GM23338 (cell line): Measurements from ENCODE around the gene CSRNP3. TPM values are rescaled to one million over a fixed set of nuclear protein-coding genes. Genes with fewer than 3 reads are reported as not detected.

Experiments
- ATAC-seq: fragments of 200-7000 bp; cut with Tn5 transposase; 3 replicates; pipeline ENCODE4 v1.9.1; 2020
- DNase-seq: peaks from one replicate; pipeline ENCODE4 v3.0.0-alpha.2; 2015; ENCODE audit warnings: low spot score
- H2AFZ ChIP-seq: fragments of 200-600 bp; sonication (generic); 2 replicates; pipeline ENCODE4 v1.8.0; 2016; ENCODE audit warnings: antibody characterized with exemption, mild to moderate bottlenecking, moderate library complexity
- H3F3A ChIP-seq: fragments of 200-600 bp; sonication (generic); replicated peaks from 2 replicates; pipeline ENCODE4 v1.8.0; 2017; ENCODE audit warnings: antibody characterized with exemption, mixed run types, low read depth
- H3K27ac ChIP-seq: fragments of 200-600 bp; sonication (generic); 2 replicates; pipeline ENCODE4 v1.6.1; 2016; ENCODE audit warnings: low read depth
- H3K27me3 ChIP-seq: fragments of 200-600 bp; sonication (generic); 2 replicates; pipeline ENCODE4 v1.8.0; 2016; ENCODE audit warnings: mild to moderate bottlenecking, mixed run types, moderate library complexity; ENCODE audit not compliant: insufficient read depth
- H3K36me3 ChIP-seq: fragments of 200-600 bp; sonication (generic); 2 replicates; pipeline ENCODE4 v1.8.0; 2016; ENCODE audit warnings: mild to moderate bottlenecking; ENCODE audit not compliant: insufficient read depth
- H3K4me1 ChIP-seq: fragments of 200-600 bp; sonication (generic); 2 replicates; pipeline ENCODE4 v1.8.0; 2016; ENCODE audit warnings: mild to moderate bottlenecking, moderate library complexity; ENCODE audit not compliant: insufficient read depth
- H3K4me2 ChIP-seq: fragments of 200-600 bp; sonication (generic); 2 replicates; pipeline ENCODE4 v1.7.1; 2017; ENCODE audit warnings: mixed run types
- H3K4me3 ChIP-seq: fragments of 200-600 bp; sonication (generic); 2 replicates; pipeline ENCODE4 v1.6.1; 2016; ENCODE audit warnings: mixed run types
- H3K79me2 ChIP-seq: fragments of 200-600 bp; sonication (generic); replicated peaks from 2 replicates; pipeline ENCODE4 v1.8.0; 2017; ENCODE audit warnings: mild to moderate bottlenecking; ENCODE audit not compliant: insufficient read depth
- H3K9me2 ChIP-seq: fragments of 200-600 bp; sonication (generic); 2 replicates; pipeline ENCODE4 v1.8.0; 2017; ENCODE audit not compliant: insufficient read depth
- H4K20me1 ChIP-seq: fragments of 200-600 bp; sonication (generic); replicated peaks from 2 replicates; pipeline ENCODE4 v1.8.0; 2017; ENCODE audit warnings: mild to moderate bottlenecking; ENCODE audit not compliant: insufficient read depth
- H3K27ac Mint-ChIP-seq: 2 replicates; pipeline ENCODE4 v1.8.0; 2020; ENCODE audit warnings: inconsistent platforms, mild to moderate bottlenecking, moderate library complexity, mixed read lengths
- H3K27me3 Mint-ChIP-seq: 3 replicates; pipeline ENCODE4 v1.8.0; 2022; ENCODE audit warnings: low read depth, mild to moderate bottlenecking, moderate library complexity, mixed read lengths, inconsistent platforms; ENCODE audit not compliant: insufficient read depth, poor library complexity
- H3K36me3 Mint-ChIP-seq: 3 replicates; pipeline ENCODE4 v1.8.0; 2021; ENCODE audit warnings: low read depth, mild to moderate bottlenecking, inconsistent platforms, moderate library complexity, mixed read lengths
- H3K4me1 Mint-ChIP-seq: 3 replicates; pipeline ENCODE4 v1.8.0; 2020; ENCODE audit warnings: mild to moderate bottlenecking, inconsistent platforms, mixed read lengths
- H3K4me3 Mint-ChIP-seq: 3 replicates; pipeline ENCODE4 v1.8.0; 2021; ENCODE audit warnings: moderate library complexity, mild to moderate bottlenecking, inconsistent platforms, mixed read lengths
- H3K9me3 Mint-ChIP-seq: 3 replicates; pipeline ENCODE4 v1.8.0; 2020; ENCODE audit warnings: moderate library complexity, mild to moderate bottlenecking, inconsistent platforms, mixed read lengths
- CREB1 ChIP-seq: fragments of 250-450 bp; sonication (Bioruptor Pico); IDR thresholded peaks from 2 replicates; pipeline ENCODE4 v1.5.0; 2020; ENCODE audit warnings: low read depth, mild to moderate bottlenecking, moderate library complexity
- EZH2 ChIP-seq: fragments of 200-600 bp; sonication (generic); IDR thresholded peaks from one replicate; pipeline ENCODE4 v1.8.0; 2017; ENCODE audit warnings: antibody characterized with exemption, mild to moderate bottlenecking, low read depth; ENCODE audit not compliant: unreplicated experiment
- EZH2phosphoT487 ChIP-seq: fragments of 200-600 bp; sonication (generic); IDR thresholded peaks from one replicate; pipeline ENCODE4 v1.8.1; 2018; ENCODE audit warnings: antibody characterized with exemption; ENCODE audit not compliant: unreplicated experiment
- JUNB ChIP-seq: IDR thresholded peaks from one replicate; pipeline ENCODE4 v1.6.1; 2016; ENCODE audit warnings: antibody characterized with exemption; ENCODE audit not compliant: unreplicated experiment
- POLR2AphosphoS5 ChIP-seq: IDR thresholded peaks from 2 replicates; pipeline ENCODE4 v1.6.1; 2016; ENCODE audit warnings: antibody characterized with exemption, low read depth
- STAT1 ChIP-seq: IDR thresholded peaks from one replicate; pipeline ENCODE4 v1.6.1; 2016; ENCODE audit warnings: antibody characterized with exemption; ENCODE audit not compliant: unreplicated experiment
- ZNF114 ChIP-seq: fragments of 250-450 bp; sonication (Bioruptor Pico); IDR thresholded peaks from 2 replicates; pipeline ENCODE4 v1.5.0; 2020; ENCODE audit warnings: mild to moderate bottlenecking, moderate library complexity
- polyA plus RNA-seq: library from polyadenylated mRNA; unstranded; fragments of >200 nt; fragmentation: Nextera tagmentation; extraction: Ambion mirVana; gene quantifications from 2 replicates; pipeline ENCODE4 v1.2.1, GENCODE V29; 2016
- total RNA-seq: library from RNA; depleted of rRNA; stranded (reverse); fragments of >200 nt; shearing (Covaris generic); gene quantifications from 2 replicates; pipeline ENCODE4 v1.2.3, GENCODE V29; 2014
- TF ChIP-seq, protein P1 (sequence below): fragments of 250-450 bp; sonication (Bioruptor Pico); IDR thresholded peaks from 2 replicates; pipeline ENCODE4 v1.5.0; 2020; ENCODE audit warnings: mild to moderate bottlenecking, moderate library complexity
- TF ChIP-seq, protein P2 (sequence below): IDR thresholded peaks from one replicate; pipeline ENCODE4 v1.6.1; 2018; ENCODE audit warnings: antibody characterized with exemption; ENCODE audit not compliant: unreplicated experiment

Gene CSRNP3
- total and polyA plus RNA-seq, 2 experiments from 2014 or later = 3.8 to 6.8 TPM

DNA sequence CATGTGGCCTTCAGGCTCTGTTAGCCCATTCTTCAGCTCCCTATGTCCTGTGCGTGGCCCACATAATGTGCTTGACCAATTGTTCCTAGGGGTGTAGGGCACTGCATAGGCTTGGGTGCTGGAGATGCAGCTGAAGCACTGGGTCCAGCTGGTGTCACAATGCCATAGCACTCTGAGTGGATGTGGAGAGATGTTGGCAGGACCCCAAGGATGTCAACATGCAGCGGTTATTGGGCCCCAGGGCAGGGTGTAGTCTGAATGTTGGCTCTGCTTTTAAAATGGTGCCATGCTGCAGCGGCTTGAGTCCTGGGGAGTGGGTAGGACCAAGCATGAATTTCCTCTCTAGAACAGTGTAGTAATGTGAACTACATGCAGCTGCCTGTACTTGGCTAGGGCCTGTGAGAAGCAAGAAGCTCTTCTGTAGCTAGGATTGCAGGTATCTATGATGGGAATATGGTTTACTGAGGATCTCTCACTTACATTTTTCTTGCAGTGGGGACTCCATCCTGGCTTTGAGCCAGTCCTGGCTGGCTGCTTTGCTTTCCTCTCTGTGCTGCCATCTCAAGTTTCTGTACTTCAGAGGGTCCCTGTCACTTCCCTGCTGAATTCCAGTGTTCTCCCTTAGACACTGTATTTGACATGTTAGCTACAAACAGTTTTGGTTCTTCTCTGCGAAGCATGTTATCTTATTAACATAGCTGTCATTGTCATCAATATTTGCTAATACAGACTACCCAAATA is 148.4 kb downstream of the CSRNP3 start (continued):
- TF ChIP-seq, protein P1, sequence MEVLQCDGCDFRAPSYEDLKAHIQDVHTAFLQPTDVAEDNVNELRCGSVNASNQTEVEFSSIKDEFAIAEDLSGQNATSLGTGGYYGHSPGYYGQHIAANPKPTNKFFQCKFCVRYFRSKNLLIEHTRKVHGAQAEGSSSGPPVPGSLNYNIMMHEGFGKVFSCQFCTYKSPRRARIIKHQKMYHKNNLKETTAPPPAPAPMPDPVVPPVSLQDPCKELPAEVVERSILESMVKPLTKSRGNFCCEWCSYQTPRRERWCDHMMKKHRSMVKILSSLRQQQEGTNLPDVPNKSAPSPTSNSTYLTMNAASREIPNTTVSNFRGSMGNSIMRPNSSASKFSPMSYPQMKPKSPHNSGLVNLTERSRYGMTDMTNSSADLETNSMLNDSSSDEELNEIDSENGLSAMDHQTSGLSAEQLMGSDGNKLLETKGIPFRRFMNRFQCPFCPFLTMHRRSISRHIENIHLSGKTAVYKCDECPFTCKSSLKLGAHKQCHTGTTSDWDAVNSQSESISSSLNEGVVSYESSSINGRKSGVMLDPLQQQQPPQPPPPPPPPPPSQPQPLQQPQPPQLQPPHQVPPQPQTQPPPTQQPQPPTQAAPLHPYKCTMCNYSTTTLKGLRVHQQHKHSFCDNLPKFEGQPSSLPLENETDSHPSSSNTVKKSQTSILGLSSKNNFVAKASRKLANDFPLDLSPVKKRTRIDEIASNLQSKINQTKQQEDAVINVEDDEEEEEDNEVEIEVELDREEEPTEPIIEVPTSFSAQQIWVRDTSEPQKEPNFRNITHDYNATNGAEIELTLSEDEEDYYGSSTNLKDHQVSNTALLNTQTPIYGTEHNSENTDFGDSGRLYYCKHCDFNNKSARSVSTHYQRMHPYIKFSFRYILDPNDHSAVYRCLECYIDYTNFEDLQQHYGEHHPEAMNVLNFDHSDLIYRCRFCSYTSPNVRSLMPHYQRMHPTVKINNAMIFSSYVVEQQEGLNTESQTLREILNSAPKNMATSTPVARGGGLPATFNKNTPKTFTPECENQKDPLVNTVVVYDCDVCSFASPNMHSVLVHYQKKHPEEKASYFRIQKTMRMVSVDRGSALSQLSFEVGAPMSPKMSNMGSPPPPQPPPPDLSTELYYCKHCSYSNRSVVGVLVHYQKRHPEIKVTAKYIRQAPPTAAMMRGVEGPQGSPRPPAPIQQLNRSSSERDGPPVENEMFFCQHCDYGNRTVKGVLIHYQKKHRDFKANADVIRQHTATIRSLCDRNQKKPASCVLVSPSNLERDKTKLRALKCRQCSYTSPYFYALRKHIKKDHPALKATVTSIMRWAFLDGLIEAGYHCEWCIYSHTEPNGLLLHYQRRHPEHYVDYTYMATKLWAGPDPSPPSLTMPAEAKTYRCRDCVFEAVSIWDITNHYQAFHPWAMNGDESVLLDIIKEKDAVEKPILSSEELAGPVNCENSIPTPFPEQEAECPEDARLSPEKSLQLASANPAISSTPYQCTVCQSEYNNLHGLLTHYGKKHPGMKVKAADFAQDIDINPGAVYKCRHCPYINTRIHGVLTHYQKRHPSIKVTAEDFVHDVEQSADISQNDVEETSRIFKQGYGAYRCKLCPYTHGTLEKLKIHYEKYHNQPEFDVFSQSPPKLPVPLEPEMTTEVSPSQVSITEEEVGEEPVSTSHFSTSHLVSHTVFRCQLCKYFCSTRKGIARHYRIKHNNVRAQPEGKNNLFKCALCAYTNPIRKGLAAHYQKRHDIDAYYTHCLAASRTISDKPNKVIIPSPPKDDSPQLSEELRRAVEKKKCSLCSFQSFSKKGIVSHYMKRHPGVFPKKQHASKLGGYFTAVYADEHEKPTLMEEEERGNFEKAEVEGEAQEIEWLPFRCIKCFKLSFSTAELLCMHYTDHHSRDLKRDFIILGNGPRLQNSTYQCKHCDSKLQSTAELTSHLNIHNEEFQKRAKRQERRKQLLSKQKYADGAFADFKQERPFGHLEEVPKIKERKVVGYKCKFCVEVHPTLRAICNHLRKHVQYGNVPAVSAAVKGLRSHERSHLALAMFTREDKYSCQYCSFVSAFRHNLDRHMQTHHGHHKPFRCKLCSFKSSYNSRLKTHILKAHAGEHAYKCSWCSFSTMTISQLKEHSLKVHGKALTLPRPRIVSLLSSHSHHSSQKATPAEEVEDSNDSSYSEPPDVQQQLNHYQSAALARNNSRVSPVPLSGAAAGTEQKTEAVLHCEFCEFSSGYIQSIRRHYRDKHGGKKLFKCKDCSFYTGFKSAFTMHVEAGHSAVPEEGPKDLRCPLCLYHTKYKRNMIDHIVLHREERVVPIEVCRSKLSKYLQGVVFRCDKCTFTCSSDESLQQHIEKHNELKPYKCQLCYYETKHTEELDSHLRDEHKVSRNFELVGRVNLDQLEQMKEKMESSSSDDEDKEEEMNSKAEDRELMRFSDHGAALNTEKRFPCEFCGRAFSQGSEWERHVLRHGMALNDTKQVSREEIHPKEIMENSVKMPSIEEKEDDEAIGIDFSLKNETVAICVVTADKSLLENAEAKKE = no peak
- TF ChIP-seq CREB1 (CRISPR knock-in tag) (no peak), JUNB (no peak), EZH2 (no peak), ZNF114 (CRISPR knock-in tag) (no peak)

GRCh38 chr2:165618806-165619205 is 149.3 kb downstream of the CSRNP3 start:
- Histone ChIP-seq H3K9me2 (no peaks in the 10 kb centered on the region), H3K27me3 (no peaks in the 10 kb centered on the region), H3K79me2 (no peaks in the 10 kb centered on the region), H4K20me1 (no peaks in the 10 kb centered on the region), H3K4me3 (no peak overlapping the region), H3K36me3 (no peaks in the 10 kb centered on the region), H3K4me2 (no peak overlapping the region), H3K4me1 (no peaks in the 10 kb centered on the region), H3K27ac (no peak overlapping the region; the same call in 1 of the 2 replicates), H3F3A (no peaks in the 10 kb centered on the region), H2AFZ (no peak overlapping the region)
- Mint-ChIP-seq H3K27me3 (no peaks in the 10 kb centered on the region), H3K4me3 (no peak overlapping the region), H3K27ac (no peak overlapping the region), H3K36me3 (no peaks in the 10 kb centered on the region), H3K9me3 (no peaks in the 10 kb centered on the region), H3K4me1 (peaks cover 8% of the 10 kb centered on the region)
- ATAC-seq = no peak
- no peak for DNase-seq
- TF ChIP-seq EZH2phosphoT487 (no peak), STAT1 (no peak), POLR2AphosphoS5 (no peak)
- TF ChIP-seq, protein P2, sequence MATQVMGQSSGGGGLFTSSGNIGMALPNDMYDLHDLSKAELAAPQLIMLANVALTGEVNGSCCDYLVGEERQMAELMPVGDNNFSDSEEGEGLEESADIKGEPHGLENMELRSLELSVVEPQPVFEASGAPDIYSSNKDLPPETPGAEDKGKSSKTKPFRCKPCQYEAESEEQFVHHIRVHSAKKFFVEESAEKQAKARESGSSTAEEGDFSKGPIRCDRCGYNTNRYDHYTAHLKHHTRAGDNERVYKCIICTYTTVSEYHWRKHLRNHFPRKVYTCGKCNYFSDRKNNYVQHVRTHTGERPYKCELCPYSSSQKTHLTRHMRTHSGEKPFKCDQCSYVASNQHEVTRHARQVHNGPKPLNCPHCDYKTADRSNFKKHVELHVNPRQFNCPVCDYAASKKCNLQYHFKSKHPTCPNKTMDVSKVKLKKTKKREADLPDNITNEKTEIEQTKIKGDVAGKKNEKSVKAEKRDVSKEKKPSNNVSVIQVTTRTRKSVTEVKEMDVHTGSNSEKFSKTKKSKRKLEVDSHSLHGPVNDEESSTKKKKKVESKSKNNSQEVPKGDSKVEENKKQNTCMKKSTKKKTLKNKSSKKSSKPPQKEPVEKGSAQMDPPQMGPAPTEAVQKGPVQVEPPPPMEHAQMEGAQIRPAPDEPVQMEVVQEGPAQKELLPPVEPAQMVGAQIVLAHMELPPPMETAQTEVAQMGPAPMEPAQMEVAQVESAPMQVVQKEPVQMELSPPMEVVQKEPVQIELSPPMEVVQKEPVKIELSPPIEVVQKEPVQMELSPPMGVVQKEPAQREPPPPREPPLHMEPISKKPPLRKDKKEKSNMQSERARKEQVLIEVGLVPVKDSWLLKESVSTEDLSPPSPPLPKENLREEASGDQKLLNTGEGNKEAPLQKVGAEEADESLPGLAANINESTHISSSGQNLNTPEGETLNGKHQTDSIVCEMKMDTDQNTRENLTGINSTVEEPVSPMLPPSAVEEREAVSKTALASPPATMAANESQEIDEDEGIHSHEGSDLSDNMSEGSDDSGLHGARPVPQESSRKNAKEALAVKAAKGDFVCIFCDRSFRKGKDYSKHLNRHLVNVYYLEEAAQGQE = no peak
